IMR-90 (cell line): Measurements from ENCODE around the gene MGAT5. TPM values are rescaled to one million over a fixed set of nuclear protein-coding genes. Genes with fewer than 3 reads are reported as not detected.
"Not testable (repeated sequence)": the region's sequence is repeated elsewhere in the genome, so short reads cannot be mapped to it uniquely, and the experiment has no call there.

Experiments used
- ATAC-seq: fragments of 200-7000 bp; cut with Tn5 transposase; 2 replicates; pipeline ENCODE4 v1.9.1; 2020; ENCODE audit warnings: low read depth, mild to moderate bottlenecking, moderate library complexity
- BruUV-seq: library from RNA; stranded (reverse); fragments of 400-500 nt; replicated peaks from 2 replicates; lab custom pipeline; 2021; lab: Mats Ljungman, UMichigan
- CTCF ChIA-PET: fragments of 300-600 bp; formaldehyde crosslinking; extraction: SDS; loops from one replicate; lab custom pipeline; 2021; ENCODE audit warnings: antibody characterized with exemption; lab: Yijun Ruan, JAX
- POLR2A ChIA-PET: fragments of 300-600 bp; sonication (Branson Sonifier 250); formaldehyde crosslinking; loops from one replicate; lab custom pipeline; 2022; ENCODE audit warnings: antibody characterized with exemption; ENCODE audit not compliant: unreplicated experiment; lab: Charles Lee
- DNase-seq: peaks from one replicate; pipeline ENCODE4 v3.0.0; 2013
- H2AFZ ChIP-seq: replicated peaks from 2 replicates; pipeline ENCODE3; 2013; ENCODE audit warnings: low read length, mild to moderate bottlenecking; ENCODE audit not compliant: poor library complexity
- H2AK5ac ChIP-seq: 2 replicates; pipeline ENCODE4 v1.6.1; 2013; ENCODE audit warnings: low read depth, low read length, inconsistent platforms
- H2AK9ac ChIP-seq: replicated peaks from 2 replicates; pipeline ENCODE3; 2013; ENCODE audit warnings: mild to moderate bottlenecking, low read depth, low read length, moderate library complexity; ENCODE audit not compliant: poor library complexity
- H2BK120ac ChIP-seq: 2 replicates; pipeline ENCODE4 v1.6.1; 2013; ENCODE audit warnings: low read depth, low read length, inconsistent platforms
- H2BK15ac ChIP-seq: 3 replicates; pipeline ENCODE4 v1.6.1; 2013; ENCODE audit warnings: low read depth, low read length, inconsistent platforms
- H2BK20ac ChIP-seq: 2 replicates; pipeline ENCODE4 v1.6.1; 2013; ENCODE audit warnings: low read depth, mild to moderate bottlenecking, inconsistent platforms, low read length, moderate library complexity
- H2BK5ac ChIP-seq: 2 replicates; pipeline ENCODE4 v1.6.1; 2013; ENCODE audit warnings: mild to moderate bottlenecking, low read depth, low read length, inconsistent platforms; ENCODE audit not compliant: poor library complexity, severe bottlenecking
- H3K14ac ChIP-seq: replicated peaks from 2 replicates; pipeline ENCODE4 v1.6.1; 2013; ENCODE audit warnings: low read depth, low read length, inconsistent platforms
- H3K18ac ChIP-seq: 2 replicates; pipeline ENCODE4 v1.6.1; 2013; ENCODE audit warnings: low read depth, low read length, control low read depth
- H3K23ac ChIP-seq: 2 replicates; pipeline ENCODE4 v1.6.1; 2013; ENCODE audit warnings: low read depth, low read length, inconsistent platforms
- H3K27ac ChIP-seq: 2 replicates; pipeline ENCODE4 v1.5.1; 2013; ENCODE audit warnings: mild to moderate bottlenecking, control low read depth, low read length; ENCODE audit not compliant: insufficient read depth
- H3K27me3 ChIP-seq: 2 replicates; pipeline ENCODE4 v1.6.1; 2013; ENCODE audit warnings: low read length; ENCODE audit not compliant: control insufficient read depth, insufficient read depth
- H3K36me3 ChIP-seq: 2 replicates; pipeline ENCODE4 v1.6.1; 2013; ENCODE audit warnings: low read length, mixed read lengths; ENCODE audit not compliant: control insufficient read depth, insufficient read depth
- H3K4ac ChIP-seq: 2 replicates; pipeline ENCODE4 v1.6.1; 2013; ENCODE audit warnings: low read depth, low read length, inconsistent platforms
- H3K4me1 ChIP-seq: 2 replicates; pipeline ENCODE4 v1.6.1; 2013; ENCODE audit warnings: low read length, mixed read lengths; ENCODE audit not compliant: control insufficient read depth, insufficient read depth
- H3K4me2 ChIP-seq: 2 replicates; pipeline ENCODE4 v1.6.1; 2013; ENCODE audit warnings: low read depth, mild to moderate bottlenecking, control low read depth, low read length, moderate library complexity
- H3K4me3 ChIP-seq: 2 replicates; pipeline ENCODE4 v1.5.1; 2013; ENCODE audit warnings: low read depth, mild to moderate bottlenecking, control low read depth, low read length, moderate library complexity; ENCODE audit not compliant: insufficient read depth
- H3K56ac ChIP-seq: 2 replicates; pipeline ENCODE4 v1.6.1; 2013; ENCODE audit warnings: low read length, inconsistent platforms; ENCODE audit not compliant: insufficient read depth; ENCODE audit errors: extremely low read depth
- H3K79me1 ChIP-seq, 2 experiments: 2 replicates each; pipeline ENCODE4 v1.6.1; 2013; ENCODE audit warnings: low read length in 2 of 2, inconsistent platforms in 1 of 2, low read depth in 1 of 2
- H3K9ac ChIP-seq: 2 replicates; pipeline ENCODE4 v1.6.1; 2013; ENCODE audit warnings: low read depth, low read length, control low read depth
- H3K9me1 ChIP-seq: 2 replicates; pipeline ENCODE4 v1.6.1; 2013; ENCODE audit warnings: low read length, inconsistent platforms; ENCODE audit not compliant: insufficient read depth
- H3K9me3 ChIP-seq: 2 replicates; pipeline ENCODE4 v1.6.1; 2013; ENCODE audit warnings: low read length; ENCODE audit not compliant: control insufficient read depth, insufficient read depth
- H4K20me1 ChIP-seq: 2 replicates; pipeline ENCODE4 v1.6.1; 2013; ENCODE audit warnings: low read length, inconsistent platforms; ENCODE audit not compliant: insufficient read depth
- H4K5ac ChIP-seq: 2 replicates; pipeline ENCODE4 v1.6.1; 2013; ENCODE audit warnings: mild to moderate bottlenecking, low read depth, low read length, control low read depth
- H4K8ac ChIP-seq, 2 experiments: 2 replicates each; pipeline ENCODE4 v1.6.1; 2013; ENCODE audit warnings: low read depth in 2 of 2, low read length in 2 of 2, control low read depth in 1 of 2, inconsistent platforms in 1 of 2
- H4K91ac ChIP-seq: 2 replicates; pipeline ENCODE4 v1.6.1; 2013; ENCODE audit warnings: low read depth, low read length, inconsistent platforms; ENCODE audit not compliant: insufficient read depth
- WGBS, 2 experiments: methylation state at CpG; one replicate each; pipeline versions ENCODE4 v1.1.5 to v1.1.7; 2013; ENCODE audit warnings: missing lambda C conversion rate in 2 of 2; ENCODE audit not compliant: insufficient read length in 1 of 2; ENCODE audit errors: extremely low coverage in 2 of 2; 5-methylcytosine and 5-hydroxymethylcytosine counted together
- dilution Hi-C: fragments of 300-500 bp; cut with HindIII; formaldehyde crosslinking; loops from one replicate; pipeline ENCODE4 v1.14.3; 2018; ENCODE audit warnings: low sequenced_read_pairs; ENCODE audit not compliant: unreplicated experiment
- in situ Hi-C: fragments of 300-500 bp; cut with MboI; formaldehyde crosslinking; loops from 3 replicates; pipeline ENCODE4 v1.14.3; 2019; ENCODE audit warnings: low sequenced_read_pairs, inconsistent platforms, mixed read lengths
- intact Hi-C: fragments of 100-400 bp; cut with micrococcal nuclease; formaldehyde crosslinking; loops from 2 replicates; pipeline ENCODE4 v1.10.0; 2022
- polyA plus RNA-seq, 3 experiments: library from polyadenylated mRNA; depleted of rRNA; stranded (reverse); fragments of >200 nt; gene quantifications; 2 replicates each; pipeline ENCODE4 v1.2.3, GENCODE V29; 2012; ENCODE audit warnings: low replicate concordance in 1 of 3
- total RNA-seq: library from RNA; depleted of rRNA; stranded (reverse); fragments of >200 nt; gene quantifications from 2 replicates; pipeline ENCODE4 v1.2.3, GENCODE V29; 2012

MGAT5 gene
- total and polyA plus RNA-seq, 2 of the 4 experiments (the other 2 are of a cell fraction) = 22.9 to 59.9 TPM

GRCh38 chr2:134476982-134477381 lies 223.1 kb downstream of the MGAT5 start:
- POLR2A ChIA-PET, H3K4ac ChIP-seq, H3K79me1 ChIP-seq, DNase-seq, H3K9ac ChIP-seq, H3K36me3 ChIP-seq, H3K4me1 ChIP-seq, H2BK20ac ChIP-seq, H2AK9ac ChIP-seq, H3K4me3 ChIP-seq, H3K27ac ChIP-seq, H2BK120ac ChIP-seq, H3K14ac ChIP-seq, H4K20me1 ChIP-seq, H4K5ac ChIP-seq, H3K4me2 ChIP-seq, H2BK5ac ChIP-seq, H2AFZ ChIP-seq, H3K23ac ChIP-seq, H3K56ac ChIP-seq, H4K8ac ChIP-seq, H3K18ac ChIP-seq, CTCF ChIA-PET, BruUV-seq, H3K9me3 ChIP-seq, dilution Hi-C loops, H2BK15ac ChIP-seq, H3K27me3 ChIP-seq, ATAC-seq, H4K91ac ChIP-seq, in situ Hi-C loops, intact Hi-C loops, H3K9me1 ChIP-seq, H2AK5ac ChIP-seq: not testable (repeated sequence)
- WGBS, 2 experiments = 8% methylated on average over 2 of the region's 8 CpGs; no CpG with 5 or more reads in 1 of the 2 experiments
